SK-N-SH treated with all-trans-retinoic acid at 6 μM for 48 hours (cell line): ENCODE data around the gene KNCN.
A peak's percentile ranks its signal among the peaks of the same experiment; 100 is the strongest.

Experiments
- ATAC-seq: fragments of 200-7000 bp; cut with Tn5 transposase; 3 replicates; pipeline ENCODE4 v1.9.1; 2020; ENCODE audit warnings: mild to moderate bottlenecking, moderate library complexity
- CSDC2 ChIP-seq: fragments of 250-450 bp; sonication (Bioruptor Pico); IDR thresholded peaks from 2 replicates; pipeline ENCODE4 v1.5.0; 2020; ENCODE audit warnings: mild to moderate bottlenecking, moderate library complexity
- ESRRG ChIP-seq: fragments of 250-450 bp; sonication (Bioruptor Pico); IDR thresholded peaks from 2 replicates; pipeline ENCODE4 v1.6.1; 2021; ENCODE audit warnings: mild to moderate bottlenecking
- GLIS3 ChIP-seq: fragments of 250-450 bp; sonication (Bioruptor Pico); IDR thresholded peaks from 2 replicates; pipeline ENCODE4 v1.5.0; 2020; ENCODE audit warnings: mild to moderate bottlenecking, moderate library complexity
- ISL1 ChIP-seq: fragments of 250-450 bp; sonication (Bioruptor Pico); IDR thresholded peaks from 2 replicates; pipeline ENCODE4 v2.1.2; 2022; ENCODE audit warnings: mild to moderate bottlenecking, moderate library complexity
- OSR1 ChIP-seq: fragments of 250-450 bp; sonication (Bioruptor Pico); IDR thresholded peaks from 2 replicates; pipeline ENCODE4 v1.8.0; 2022; ENCODE audit warnings: moderate library complexity, mild to moderate bottlenecking, inconsistent platforms
- PPARA ChIP-seq: fragments of 250-450 bp; sonication (Bioruptor Pico); IDR thresholded peaks from 2 replicates; pipeline ENCODE4 v1.5.0; 2020; ENCODE audit warnings: mild to moderate bottlenecking, borderline replicate concordance
- RARB ChIP-seq: fragments of 250-450 bp; sonication (Bioruptor Pico); IDR thresholded peaks from 2 replicates; pipeline ENCODE4 v1.8.0; 2021; ENCODE audit warnings: mild to moderate bottlenecking, moderate library complexity
- SNAI2 ChIP-seq: fragments of 250-450 bp; sonication (Bioruptor Pico); IDR thresholded peaks from 2 replicates; pipeline ENCODE4 v1.5.0; 2020; ENCODE audit warnings: mild to moderate bottlenecking, moderate library complexity
- TCF4 ChIP-seq: fragments of 250-450 bp; sonication (Bioruptor Pico); IDR thresholded peaks from 2 replicates; pipeline ENCODE4 v1.8.0; 2021; ENCODE audit warnings: mild to moderate bottlenecking, moderate library complexity, borderline replicate concordance
- TOX ChIP-seq: fragments of 250-450 bp; sonication (Bioruptor Pico); IDR thresholded peaks from 2 replicates; pipeline ENCODE4 v1.8.0; 2021; ENCODE audit warnings: mild to moderate bottlenecking, moderate library complexity, borderline replicate concordance
- ZC3H10 ChIP-seq: fragments of 250-450 bp; sonication (Bioruptor Pico); IDR thresholded peaks from 2 replicates; pipeline ENCODE4 v1.5.1; 2021; ENCODE audit warnings: mild to moderate bottlenecking, moderate library complexity
- ZFP3 ChIP-seq: fragments of 250-450 bp; sonication (Bioruptor Pico); IDR thresholded peaks from 2 replicates; pipeline ENCODE4 v1.5.0; 2020; ENCODE audit warnings: mild to moderate bottlenecking, moderate library complexity
- ZFP30 ChIP-seq: fragments of 450-650 bp; formaldehyde crosslinking; IDR thresholded peaks from 2 replicates; pipeline ENCODE4 v1.5.0; 2022; ENCODE audit warnings: mild to moderate bottlenecking, moderate library complexity
- ZNF565 ChIP-seq: fragments of 450-650 bp; formaldehyde crosslinking; conservative IDR thresholded peaks from 2 replicates; pipeline ENCODE4 v1.5.0; 2020; ENCODE audit warnings: low read depth, mild to moderate bottlenecking, moderate library complexity
- ZNF70 ChIP-seq: fragments of 450-650 bp; formaldehyde crosslinking; IDR thresholded peaks from 2 replicates; pipeline ENCODE4 v1.5.0; 2020; ENCODE audit warnings: mild to moderate bottlenecking, moderate library complexity
- ZNF8 ChIP-seq: fragments of 450-650 bp; formaldehyde crosslinking; IDR thresholded peaks from 2 replicates; pipeline ENCODE4 v1.5.0; 2020; ENCODE audit warnings: mild to moderate bottlenecking, moderate library complexity
- TF ChIP-seq, protein P1 (sequence below): fragments of 250-450 bp; sonication (Bioruptor Pico); IDR thresholded peaks from 2 replicates; pipeline ENCODE4 v1.5.1; 2021; ENCODE audit warnings: mild to moderate bottlenecking, moderate library complexity
- TF ChIP-seq, protein P2 (sequence below): fragments of 250-450 bp; sonication (Bioruptor Pico); IDR thresholded peaks from 2 replicates; pipeline ENCODE4 v1.5.1; 2020; ENCODE audit warnings: low read depth, mild to moderate bottlenecking, moderate library complexity
- TF ChIP-seq, protein P3 (sequence below): fragments of 250-450 bp; sonication (Bioruptor Pico); IDR thresholded peaks from 2 replicates; pipeline ENCODE4 v1.5.0; 2020; ENCODE audit warnings: mild to moderate bottlenecking, moderate library complexity
- TF ChIP-seq, protein P4 (sequence below): fragments of 250-450 bp; sonication (Bioruptor Pico); IDR thresholded peaks from 2 replicates; pipeline ENCODE4 v1.8.0; 2021; ENCODE audit warnings: low read depth, mild to moderate bottlenecking, moderate library complexity, borderline replicate concordance
- TF ChIP-seq, protein P5 (sequence below): fragments of 250-450 bp; sonication (Bioruptor Pico); IDR thresholded peaks from 2 replicates; pipeline ENCODE4 v1.8.0; 2020; ENCODE audit warnings: mild to moderate bottlenecking, moderate library complexity, borderline replicate concordance

KNCN gene

DNA sequence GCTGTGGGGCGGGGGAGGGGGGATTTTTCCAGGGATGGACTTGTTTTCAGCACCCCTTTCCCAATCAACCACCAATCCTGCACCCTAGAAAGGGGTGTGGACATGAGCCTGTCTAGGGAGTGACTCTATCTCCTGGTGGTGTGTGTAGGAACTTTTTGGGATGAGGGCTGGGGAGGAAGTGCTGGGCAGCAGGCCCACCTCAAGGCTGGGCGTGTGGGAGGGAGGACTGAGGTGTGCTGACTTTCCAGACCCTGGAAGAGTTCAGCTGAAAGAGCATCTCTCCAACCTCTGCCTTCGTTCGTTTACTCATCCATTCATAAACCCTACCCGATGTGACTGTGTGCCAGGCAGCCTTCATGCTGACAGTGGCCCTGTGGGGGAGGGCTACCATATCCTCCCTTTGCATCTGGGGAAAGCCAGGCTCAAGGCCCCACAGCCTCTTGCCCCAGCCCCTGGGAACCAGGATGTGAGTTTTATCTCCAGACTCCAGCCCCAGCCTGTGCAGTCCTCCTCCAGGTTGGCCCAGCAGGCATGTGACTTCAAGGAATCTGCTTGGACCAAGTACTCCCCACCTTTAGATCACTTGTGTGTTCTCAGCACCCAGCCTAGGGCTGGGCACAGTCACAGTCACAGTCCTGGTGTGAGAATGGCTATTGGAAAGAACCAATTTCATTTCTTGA, 6.7 kb downstream of the KNCN start:
- no peak for ATAC-seq
- TF ChIP-seq, protein P1, sequence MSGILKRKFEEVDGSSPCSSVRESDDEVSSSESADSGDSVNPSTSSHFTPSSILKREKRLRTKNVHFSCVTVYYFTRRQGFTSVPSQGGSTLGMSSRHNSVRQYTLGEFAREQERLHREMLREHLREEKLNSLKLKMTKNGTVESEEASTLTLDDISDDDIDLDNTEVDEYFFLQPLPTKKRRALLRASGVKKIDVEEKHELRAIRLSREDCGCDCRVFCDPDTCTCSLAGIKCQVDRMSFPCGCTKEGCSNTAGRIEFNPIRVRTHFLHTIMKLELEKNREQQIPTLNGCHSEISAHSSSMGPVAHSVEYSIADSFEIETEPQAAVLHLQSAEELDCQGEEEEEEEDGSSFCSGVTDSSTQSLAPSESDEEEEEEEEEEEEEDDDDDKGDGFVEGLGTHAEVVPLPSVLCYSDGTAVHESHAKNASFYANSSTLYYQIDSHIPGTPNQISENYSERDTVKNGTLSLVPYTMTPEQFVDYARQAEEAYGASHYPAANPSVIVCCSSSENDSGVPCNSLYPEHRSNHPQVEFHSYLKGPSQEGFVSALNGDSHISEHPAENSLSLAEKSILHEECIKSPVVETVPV (CRISPR knock-in tag): no peak
- TF ChIP-seq, protein P2, sequence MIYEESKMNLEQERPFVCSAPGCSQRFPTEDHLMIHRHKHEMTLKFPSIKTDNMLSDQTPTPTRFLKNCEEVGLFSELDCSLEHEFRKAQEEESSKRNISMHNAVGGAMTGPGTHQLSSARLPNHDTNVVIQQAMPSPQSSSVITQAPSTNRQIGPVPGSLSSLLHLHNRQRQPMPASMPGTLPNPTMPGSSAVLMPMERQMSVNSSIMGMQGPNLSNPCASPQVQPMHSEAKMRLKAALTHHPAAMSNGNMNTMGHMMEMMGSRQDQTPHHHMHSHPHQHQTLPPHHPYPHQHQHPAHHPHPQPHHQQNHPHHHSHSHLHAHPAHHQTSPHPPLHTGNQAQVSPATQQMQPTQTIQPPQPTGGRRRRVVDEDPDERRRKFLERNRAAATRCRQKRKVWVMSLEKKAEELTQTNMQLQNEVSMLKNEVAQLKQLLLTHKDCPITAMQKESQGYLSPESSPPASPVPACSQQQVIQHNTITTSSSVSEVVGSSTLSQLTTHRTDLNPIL (CRISPR knock-in tag): no peak
- no peak for TF ChIP-seq PPARA (CRISPR knock-in tag)
- TF ChIP-seq GLIS3: no peak
- TF ChIP-seq ZC3H10: no peak
- no peak for TF ChIP-seq TOX (CRISPR knock-in tag)
- no peak for TF ChIP-seq OSR1 (CRISPR knock-in tag)
- no peak for TF ChIP-seq ISL1
- TF ChIP-seq, protein P3, sequence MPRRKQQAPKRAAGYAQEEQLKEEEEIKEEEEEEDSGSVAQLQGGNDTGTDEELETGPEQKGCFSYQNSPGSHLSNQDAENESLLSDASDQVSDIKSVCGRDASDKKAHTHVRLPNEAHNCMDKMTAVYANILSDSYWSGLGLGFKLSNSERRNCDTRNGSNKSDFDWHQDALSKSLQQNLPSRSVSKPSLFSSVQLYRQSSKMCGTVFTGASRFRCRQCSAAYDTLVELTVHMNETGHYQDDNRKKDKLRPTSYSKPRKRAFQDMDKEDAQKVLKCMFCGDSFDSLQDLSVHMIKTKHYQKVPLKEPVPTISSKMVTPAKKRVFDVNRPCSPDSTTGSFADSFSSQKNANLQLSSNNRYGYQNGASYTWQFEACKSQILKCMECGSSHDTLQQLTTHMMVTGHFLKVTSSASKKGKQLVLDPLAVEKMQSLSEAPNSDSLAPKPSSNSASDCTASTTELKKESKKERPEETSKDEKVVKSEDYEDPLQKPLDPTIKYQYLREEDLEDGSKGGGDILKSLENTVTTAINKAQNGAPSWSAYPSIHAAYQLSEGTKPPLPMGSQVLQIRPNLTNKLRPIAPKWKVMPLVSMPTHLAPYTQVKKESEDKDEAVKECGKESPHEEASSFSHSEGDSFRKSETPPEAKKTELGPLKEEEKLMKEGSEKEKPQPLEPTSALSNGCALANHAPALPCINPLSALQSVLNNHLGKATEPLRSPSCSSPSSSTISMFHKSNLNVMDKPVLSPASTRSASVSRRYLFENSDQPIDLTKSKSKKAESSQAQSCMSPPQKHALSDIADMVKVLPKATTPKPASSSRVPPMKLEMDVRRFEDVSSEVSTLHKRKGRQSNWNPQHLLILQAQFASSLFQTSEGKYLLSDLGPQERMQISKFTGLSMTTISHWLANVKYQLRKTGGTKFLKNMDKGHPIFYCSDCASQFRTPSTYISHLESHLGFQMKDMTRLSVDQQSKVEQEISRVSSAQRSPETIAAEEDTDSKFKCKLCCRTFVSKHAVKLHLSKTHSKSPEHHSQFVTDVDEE (CRISPR knock-in tag): no peak
- no peak for TF ChIP-seq ZNF565 (CRISPR knock-in tag)
- TF ChIP-seq SNAI2: no peak
- TF ChIP-seq RARB: no peak
- TF ChIP-seq CSDC2: no peak
- TF ChIP-seq TCF4 (CRISPR knock-in tag): no peak
- TF ChIP-seq ZNF70: no peak
- no peak for TF ChIP-seq ZNF8 (CRISPR knock-in tag)
- TF ChIP-seq, protein P4, sequence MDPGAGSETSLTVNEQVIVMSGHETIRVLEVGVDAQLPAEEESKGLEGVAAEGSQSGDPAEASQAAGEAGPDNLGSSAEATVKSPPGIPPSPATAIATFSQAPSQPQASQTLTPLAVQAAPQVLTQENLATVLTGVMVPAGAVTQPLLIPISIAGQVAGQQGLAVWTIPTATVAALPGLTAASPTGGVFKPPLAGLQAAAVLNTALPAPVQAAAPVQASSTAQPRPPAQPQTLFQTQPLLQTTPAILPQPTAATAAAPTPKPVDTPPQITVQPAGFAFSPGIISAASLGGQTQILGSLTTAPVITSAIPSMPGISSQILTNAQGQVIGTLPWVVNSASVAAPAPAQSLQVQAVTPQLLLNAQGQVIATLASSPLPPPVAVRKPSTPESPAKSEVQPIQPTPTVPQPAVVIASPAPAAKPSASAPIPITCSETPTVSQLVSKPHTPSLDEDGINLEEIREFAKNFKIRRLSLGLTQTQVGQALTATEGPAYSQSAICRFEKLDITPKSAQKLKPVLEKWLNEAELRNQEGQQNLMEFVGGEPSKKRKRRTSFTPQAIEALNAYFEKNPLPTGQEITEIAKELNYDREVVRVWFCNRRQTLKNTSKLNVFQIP (CRISPR knock-in tag): no peak
- no peak for TF ChIP-seq ZFP3 (CRISPR knock-in tag)
- TF ChIP-seq, protein P5, sequence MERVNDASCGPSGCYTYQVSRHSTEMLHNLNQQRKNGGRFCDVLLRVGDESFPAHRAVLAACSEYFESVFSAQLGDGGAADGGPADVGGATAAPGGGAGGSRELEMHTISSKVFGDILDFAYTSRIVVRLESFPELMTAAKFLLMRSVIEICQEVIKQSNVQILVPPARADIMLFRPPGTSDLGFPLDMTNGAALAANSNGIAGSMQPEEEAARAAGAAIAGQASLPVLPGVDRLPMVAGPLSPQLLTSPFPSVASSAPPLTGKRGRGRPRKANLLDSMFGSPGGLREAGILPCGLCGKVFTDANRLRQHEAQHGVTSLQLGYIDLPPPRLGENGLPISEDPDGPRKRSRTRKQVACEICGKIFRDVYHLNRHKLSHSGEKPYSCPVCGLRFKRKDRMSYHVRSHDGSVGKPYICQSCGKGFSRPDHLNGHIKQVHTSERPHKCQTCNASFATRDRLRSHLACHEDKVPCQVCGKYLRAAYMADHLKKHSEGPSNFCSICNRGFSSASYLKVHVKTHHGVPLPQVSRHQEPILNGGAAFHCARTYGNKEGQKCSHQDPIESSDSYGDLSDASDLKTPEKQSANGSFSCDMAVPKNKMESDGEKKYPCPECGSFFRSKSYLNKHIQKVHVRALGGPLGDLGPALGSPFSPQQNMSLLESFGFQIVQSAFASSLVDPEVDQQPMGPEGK: no peak

DNA sequence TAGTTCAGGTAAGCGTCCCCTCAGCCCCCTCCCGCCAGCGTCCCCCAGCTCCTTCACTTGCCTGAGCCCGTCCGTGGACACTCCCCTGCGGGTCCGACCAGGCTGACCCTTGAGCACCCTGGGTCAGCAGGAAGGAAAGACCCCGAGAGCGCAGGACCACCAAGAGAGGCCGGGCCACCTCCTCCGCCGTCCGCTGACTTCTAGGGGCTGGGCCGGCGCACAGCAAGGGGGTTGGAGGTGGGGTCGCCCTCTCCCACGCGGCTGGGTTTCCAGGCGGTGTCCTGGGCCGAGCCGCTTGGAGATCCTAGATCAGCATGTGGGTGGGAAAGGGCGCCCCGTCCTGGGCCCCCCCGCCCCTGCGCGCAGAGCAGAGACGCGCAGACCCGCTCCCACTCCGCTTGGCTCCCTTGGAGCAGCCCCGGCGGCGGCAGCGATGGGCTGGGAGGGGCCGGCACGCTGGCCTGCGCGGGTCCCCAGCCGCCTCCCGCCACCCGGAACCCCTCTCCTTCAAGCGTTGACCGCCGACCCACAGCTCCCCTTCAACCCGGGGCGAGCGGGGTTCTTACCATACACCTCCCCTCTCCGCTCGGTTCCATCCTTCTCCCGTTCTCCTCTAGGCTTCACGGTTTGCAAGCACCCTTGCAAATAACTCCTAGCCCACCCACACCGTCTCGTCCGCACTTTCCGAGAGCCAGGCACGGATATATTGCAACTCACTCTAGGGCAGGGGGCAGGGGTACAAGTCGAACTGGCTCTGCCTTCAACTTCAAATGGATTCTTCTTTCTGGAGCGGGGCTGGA, 7.5 kb downstream of the KNCN start:
- TF ChIP-seq ZNF70: no peak
- ATAC-seq: no peak

DNA sequence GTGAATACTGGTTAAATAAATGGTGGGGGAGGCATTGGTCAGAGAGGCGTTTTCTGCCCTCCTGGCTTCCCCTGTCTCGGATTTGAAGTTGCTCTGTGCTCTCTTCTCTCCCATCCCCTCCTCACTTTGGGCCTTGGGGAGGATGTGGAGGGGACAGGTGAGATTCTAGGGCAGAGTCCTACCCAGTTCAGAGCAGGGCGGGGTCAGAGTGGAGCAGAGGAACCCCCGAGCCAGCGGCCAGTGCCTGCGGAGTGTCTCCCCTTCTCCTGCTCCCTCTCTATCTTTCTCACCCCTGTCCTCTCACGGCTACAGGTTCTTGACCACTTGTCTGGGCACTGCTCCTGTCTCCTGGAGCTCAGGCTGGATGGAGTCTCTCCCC, 8.1 kb downstream of the KNCN start:
- no peak for ATAC-seq

DNA sequence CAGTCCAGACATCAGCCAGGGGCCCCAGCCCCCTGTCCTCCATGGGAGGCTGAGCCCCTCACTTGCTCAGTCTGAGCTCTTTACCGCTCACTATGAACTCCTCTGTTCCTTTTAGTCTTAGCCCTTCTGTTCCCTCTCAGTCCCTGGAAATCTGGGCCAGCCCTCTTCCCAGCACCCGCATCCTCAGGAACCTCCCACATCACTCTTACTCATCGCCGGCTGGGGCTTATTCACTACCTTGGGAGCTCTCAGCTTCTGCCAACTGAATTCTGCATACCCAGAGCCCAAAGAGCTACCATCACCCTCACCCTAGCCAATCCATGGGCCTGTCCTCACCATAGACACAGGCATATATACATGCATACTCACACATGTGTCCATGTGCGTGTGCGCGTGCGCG, 11.5 kb downstream of the KNCN start:
- peak; percentile 84 for ATAC-seq
- no peak for TF ChIP-seq ESRRG (CRISPR knock-in tag)
- TF ChIP-seq ISL1: no peak
- TF ChIP-seq ZNF70: no peak
- no peak for TF ChIP-seq TCF4 (CRISPR knock-in tag)
- TF ChIP-seq, protein P5: no peak
- no peak for TF ChIP-seq SNAI2
- no peak for TF ChIP-seq ZNF565 (CRISPR knock-in tag)
- no peak for TF ChIP-seq ZFP30 (CRISPR knock-in tag)
- no peak for TF ChIP-seq PPARA (CRISPR knock-in tag)
- TF ChIP-seq, protein P2 (CRISPR knock-in tag): no peak

More for the DNA sequence above, 8.1 kb downstream of the KNCN start:
- TF ChIP-seq ZNF565 (CRISPR knock-in tag): no peak
- TF ChIP-seq, all 23 proteins: peak for 0
